UCSD-AML1 (cell line): ENCODE results near the gene ADAMTSL1.

Experiments
- DNase-seq: peaks from one replicate; lab custom pipeline; 2025; ENCODE audit not compliant: unreplicated experiment; lab: John Stamatoyannopoulos, UW

The ADAMTSL1 gene

GRCh38 chr9:18658804-18659705 is 185.1 kb downstream of the ADAMTSL1 start:
- no peak for DNase-seq

- no peak for DNase-seq
Observed at GRCh38 chr9:18660001-18660400, 186.0 kb downstream of the ADAMTSL1 start.

- DNase-seq = no peak
Observed at GRCh38 chr9:18662320-18662719, 188.4 kb downstream of the ADAMTSL1 start.

- no peak for DNase-seq
Observed at GRCh38 chr9:18665947-18666346, 192.0 kb downstream of the ADAMTSL1 start.

GRCh38 chr9:18666348-18666747 is 192.4 kb downstream of the ADAMTSL1 start:
- DNase-seq = no peak

GRCh38 chr9:18666986-18667772 is 193.2 kb downstream of the ADAMTSL1 start:
- DNase-seq = no peak

- no peak for DNase-seq
Observed at GRCh38 chr9:18668944-18669343, 195.0 kb downstream of the ADAMTSL1 start.

- no peak for DNase-seq
Observed at GRCh38 chr9:18672706-18673105, 198.8 kb downstream of the ADAMTSL1 start.

- no peak for DNase-seq
Observed at GRCh38 chr9:18673179-18673578, 199.2 kb downstream of the ADAMTSL1 start.

- DNase-seq = no peak
Observed at GRCh38 chr9:18675332-18675731, 201.4 kb downstream of the ADAMTSL1 start.

- DNase-seq = no peak
Observed at GRCh38 chr9:18675973-18676372, 202.0 kb downstream of the ADAMTSL1 start.

GRCh38 chr9:18676525-18676924 is 202.6 kb downstream of the ADAMTSL1 start:
- DNase-seq = no peak

- DNase-seq = no peak
Observed at GRCh38 chr9:18678821-18679590, 205.1 kb downstream of the ADAMTSL1 start.

GRCh38 chr9:18682907-18683306 is 209.0 kb downstream of the ADAMTSL1 start:
- no peak for DNase-seq

GRCh38 chr9:18683312-18683711 is 209.4 kb downstream of the ADAMTSL1 start:
- DNase-seq = no peak

- no peak for DNase-seq
Observed at GRCh38 chr9:18683851-18684250, 209.9 kb downstream of the ADAMTSL1 start.

- DNase-seq = no peak
Observed at GRCh38 chr9:18684593-18685317, 210.8 kb downstream of the ADAMTSL1 start.

GRCh38 chr9:18688581-18689565 is 214.9 kb downstream of the ADAMTSL1 start:
- DNase-seq = no peak

GRCh38 chr9:18689921-18690320 is 216.0 kb downstream of the ADAMTSL1 start:
- DNase-seq = no peak
